ENCODE measurements around the gene ITPR1.
"Not testable (repeated sequence)": the region's sequence is repeated elsewhere in the genome, so short reads cannot be mapped to it uniquely, and the experiment has no call there.

ITPR1 gene

GRCh38 chr3:4596612-4597011, 103.5 kb downstream of the ITPR1 start:
- DNase-seq (ENCODE audit: low spot score), result no peak

- no peak for DNase-seq (ENCODE audit: low spot score)
Observed at GRCh38 chr3:4597208-4597985, 104.2 kb downstream of the ITPR1 start.

GRCh38 chr3:4598232-4598631, 105.1 kb downstream of the ITPR1 start:
- not testable (repeated sequence) for DNase-seq (ENCODE audit: low spot score)

- no peak for DNase-seq (ENCODE audit: low spot score)
Observed at GRCh38 chr3:4599612-4600011, 106.5 kb downstream of the ITPR1 start.

- no peak for DNase-seq (ENCODE audit: low spot score)
Observed at GRCh38 chr3:4600493-4600892, 107.3 kb downstream of the ITPR1 start.

- no peak for DNase-seq (ENCODE audit: low spot score)
Observed at GRCh38 chr3:4601892-4602291, 108.7 kb downstream of the ITPR1 start.

- no peak for DNase-seq (ENCODE audit: low spot score)
Observed at GRCh38 chr3:4604693-4605092, 111.5 kb downstream of the ITPR1 start.

- DNase-seq (ENCODE audit: low spot score), result no peak
Observed at GRCh38 chr3:4606911-4607310, 113.8 kb downstream of the ITPR1 start.

- no peak for DNase-seq (ENCODE audit: low spot score)
Observed at GRCh38 chr3:4613366-4613765, 120.2 kb downstream of the ITPR1 start.

- DNase-seq (ENCODE audit: low spot score), result no peak
Observed at GRCh38 chr3:4614070-4614469, 120.9 kb downstream of the ITPR1 start.

GRCh38 chr3:4614927-4615326, 121.8 kb downstream of the ITPR1 start:
- no peak for DNase-seq (ENCODE audit: low spot score)

GRCh38 chr3:4615750-4616149, 122.6 kb downstream of the ITPR1 start:
- DNase-seq (ENCODE audit: low spot score), result no peak

- DNase-seq (ENCODE audit: low spot score), result no peak
Observed at GRCh38 chr3:4623421-4623999, 130.4 kb downstream of the ITPR1 start.

GRCh38 chr3:4627651-4628375, 134.7 kb downstream of the ITPR1 start:
- DNase-seq (ENCODE audit: low spot score), result no peak

- no peak for DNase-seq (ENCODE audit: low spot score)
Observed at GRCh38 chr3:4629095-4630007, 136.2 kb downstream of the ITPR1 start.

GRCh38 chr3:4633078-4634004, 140.2 kb downstream of the ITPR1 start:
- DNase-seq (ENCODE audit: low spot score), result peak; percentile 71

- no peak for DNase-seq (ENCODE audit: low spot score)
Observed at GRCh38 chr3:4634894-4635293, 141.7 kb downstream of the ITPR1 start.

- DNase-seq (ENCODE audit: low spot score), result no peak
Observed at GRCh38 chr3:4637265-4637664, 144.1 kb downstream of the ITPR1 start.

GRCh38 chr3:4641863-4642563, 148.9 kb downstream of the ITPR1 start:
- no peak for DNase-seq (ENCODE audit: low spot score)

GRCh38 chr3:4642611-4643010, 149.5 kb downstream of the ITPR1 start:
- DNase-seq (ENCODE audit: low spot score), result no peak

All from cerebellar cortex (tissue), 1 donor.